ENCODE data around the gene TBC1D22A. TPM values are rescaled to one million over a fixed set of nuclear protein-coding genes. Genes with fewer than 3 reads are reported as not detected.

TBC1D22A gene
- polyA plus RNA-seq, 1 of the 3 experiments (the other 2 are of a cell fraction) = 16.5 TPM

DNA sequence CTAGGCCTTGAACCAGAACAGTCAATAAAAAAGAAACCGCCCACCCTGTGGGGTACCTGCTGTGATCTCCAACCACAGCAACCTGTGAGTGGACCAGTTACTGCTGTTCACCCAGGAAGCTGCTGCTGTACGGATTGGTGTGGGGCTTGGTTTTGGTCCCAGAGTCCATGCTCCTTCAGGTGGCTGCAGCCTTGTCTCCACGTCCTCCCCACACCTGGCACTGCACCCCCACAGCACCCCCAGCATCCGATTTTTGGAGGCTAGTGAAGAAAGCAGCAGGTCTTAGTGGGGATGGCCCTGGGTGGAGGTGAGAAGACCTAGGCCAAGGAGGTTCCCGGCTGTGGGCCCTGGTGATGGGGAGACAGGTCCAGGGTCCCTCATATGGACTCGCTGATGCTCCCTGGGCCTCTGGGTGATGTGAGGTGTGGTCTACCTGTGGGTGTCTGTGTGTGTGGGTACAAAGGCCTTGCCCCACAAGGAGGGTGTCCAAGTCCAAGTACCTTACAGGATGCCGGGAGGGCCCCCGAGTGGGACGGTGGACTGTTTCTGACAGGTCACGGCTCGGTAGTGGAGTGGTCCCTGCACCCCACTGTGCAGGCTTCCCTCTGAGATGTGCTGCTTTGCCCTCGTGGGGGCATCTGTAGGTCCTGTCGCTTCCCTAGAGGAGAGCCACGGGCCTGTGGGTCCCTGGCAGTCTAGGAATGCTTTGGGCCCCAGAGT is 283.4 kb downstream of the TBC1D22A start:
- Histone ChIP-seq H3K4me1 (ENCODE audit: control insufficient read depth in 1 of 2, insufficient read depth in 2 of 2, low read depth in 1 of 2, low read length in 1 of 2) (no peaks in the 10 kb centered on the region; a peak in 2 of 4 replicates), H3K27me3 (ENCODE audit: insufficient read depth) (no peaks in the 10 kb centered on the region), H3K9me3 (no peaks in the 10 kb centered on the region), H3K79me2 (ENCODE audit: insufficient read depth) (no peaks in the 10 kb centered on the region), H4K20me1 (ENCODE audit: insufficient read depth) (no peaks in the 10 kb centered on the region), H3F3A (replicated peaks; ENCODE audit: insufficient read depth) (no peaks in the 10 kb centered on the region), H3K9ac (no peak overlapping the region), H3K9me2 (no peaks in the 10 kb centered on the region), H3K4me2 (no peak overlapping the region), H2AFZ (ENCODE audit: low read depth) (no peak overlapping the region), H3K36me3 (replicated peaks in 1 of 2; ENCODE audit: control insufficient read depth in 1 of 2, insufficient read depth in 2 of 2, low read length in 1 of 2) (no peaks in the 10 kb centered on the region), H3K4me3 (ENCODE audit: low read depth in 2 of 2, low read length in 1 of 2) (no peak overlapping the region), H3K27ac (ENCODE audit: low read depth in 2 of 2, low read length in 1 of 2) (no peak overlapping the region)
- POLR2A ChIA-PET = no interaction called here
- 82% methylated on average over 3 of the region's 14 CpGs for WGBS (ENCODE audit: low lambda C conversion rate)
- no peak for DNase-seq
- CTCF ChIA-PET = no interaction called here
- no peak for TF ChIP-seq YY1 (IDR thresholded peaks at IDR 0.05; ENCODE audit: low read depth)
- no peak for TF ChIP-seq RCOR1 (IDR thresholded peaks at IDR 0.05; ENCODE audit: low read length)
- TF ChIP-seq POLR2AphosphoS5 (IDR thresholded peaks at IDR 0.05; ENCODE audit: low read depth, low read length) = no peak
- TF ChIP-seq TCF12 (IDR thresholded peaks at IDR 0.05) = no peak
- no peak for TF ChIP-seq SMC3 (IDR thresholded peaks at IDR 0.05; ENCODE audit: low read depth, low read length)
- no peak for TF ChIP-seq FOSL2 (IDR thresholded peaks at IDR 0.05; ENCODE audit: borderline replicate concordance, low read depth)
- TF ChIP-seq, protein P1, sequence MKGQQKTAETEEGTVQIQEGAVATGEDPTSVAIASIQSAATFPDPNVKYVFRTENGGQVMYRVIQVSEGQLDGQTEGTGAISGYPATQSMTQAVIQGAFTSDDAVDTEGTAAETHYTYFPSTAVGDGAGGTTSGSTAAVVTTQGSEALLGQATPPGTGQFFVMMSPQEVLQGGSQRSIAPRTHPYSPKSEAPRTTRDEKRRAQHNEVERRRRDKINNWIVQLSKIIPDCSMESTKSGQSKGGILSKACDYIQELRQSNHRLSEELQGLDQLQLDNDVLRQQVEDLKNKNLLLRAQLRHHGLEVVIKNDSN (IDR thresholded peaks at IDR 0.05; ENCODE audit: borderline replicate concordance, low read depth) = no peak
- no peak for TF ChIP-seq ELF1 (IDR thresholded peaks at IDR 0.05)
- no peak for TF ChIP-seq RAD21 (IDR thresholded peaks at IDR 0.05; ENCODE audit: low read length)
- TF ChIP-seq RXRA (IDR thresholded peaks at IDR 0.05; ENCODE audit: borderline replicate concordance, low read depth) = no peak
- no peak for TF ChIP-seq GATA2 (CRISPR knock-in tag; IDR thresholded peaks at IDR 0.05)
- TF ChIP-seq CHD2 (IDR thresholded peaks at IDR 0.05; ENCODE audit: low read length, partially characterized antibody) = no peak
- TF ChIP-seq FOXM1 (IDR thresholded peaks at IDR 0.05; ENCODE audit: low read depth) = no peak
- TF ChIP-seq, protein P2, sequence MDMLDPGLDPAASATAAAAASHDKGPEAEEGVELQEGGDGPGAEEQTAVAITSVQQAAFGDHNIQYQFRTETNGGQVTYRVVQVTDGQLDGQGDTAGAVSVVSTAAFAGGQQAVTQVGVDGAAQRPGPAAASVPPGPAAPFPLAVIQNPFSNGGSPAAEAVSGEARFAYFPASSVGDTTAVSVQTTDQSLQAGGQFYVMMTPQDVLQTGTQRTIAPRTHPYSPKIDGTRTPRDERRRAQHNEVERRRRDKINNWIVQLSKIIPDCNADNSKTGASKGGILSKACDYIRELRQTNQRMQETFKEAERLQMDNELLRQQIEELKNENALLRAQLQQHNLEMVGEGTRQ (IDR thresholded peaks at IDR 0.05; ENCODE audit: borderline replicate concordance, low read depth, low read length) = no peak
- TF ChIP-seq, protein P3, sequence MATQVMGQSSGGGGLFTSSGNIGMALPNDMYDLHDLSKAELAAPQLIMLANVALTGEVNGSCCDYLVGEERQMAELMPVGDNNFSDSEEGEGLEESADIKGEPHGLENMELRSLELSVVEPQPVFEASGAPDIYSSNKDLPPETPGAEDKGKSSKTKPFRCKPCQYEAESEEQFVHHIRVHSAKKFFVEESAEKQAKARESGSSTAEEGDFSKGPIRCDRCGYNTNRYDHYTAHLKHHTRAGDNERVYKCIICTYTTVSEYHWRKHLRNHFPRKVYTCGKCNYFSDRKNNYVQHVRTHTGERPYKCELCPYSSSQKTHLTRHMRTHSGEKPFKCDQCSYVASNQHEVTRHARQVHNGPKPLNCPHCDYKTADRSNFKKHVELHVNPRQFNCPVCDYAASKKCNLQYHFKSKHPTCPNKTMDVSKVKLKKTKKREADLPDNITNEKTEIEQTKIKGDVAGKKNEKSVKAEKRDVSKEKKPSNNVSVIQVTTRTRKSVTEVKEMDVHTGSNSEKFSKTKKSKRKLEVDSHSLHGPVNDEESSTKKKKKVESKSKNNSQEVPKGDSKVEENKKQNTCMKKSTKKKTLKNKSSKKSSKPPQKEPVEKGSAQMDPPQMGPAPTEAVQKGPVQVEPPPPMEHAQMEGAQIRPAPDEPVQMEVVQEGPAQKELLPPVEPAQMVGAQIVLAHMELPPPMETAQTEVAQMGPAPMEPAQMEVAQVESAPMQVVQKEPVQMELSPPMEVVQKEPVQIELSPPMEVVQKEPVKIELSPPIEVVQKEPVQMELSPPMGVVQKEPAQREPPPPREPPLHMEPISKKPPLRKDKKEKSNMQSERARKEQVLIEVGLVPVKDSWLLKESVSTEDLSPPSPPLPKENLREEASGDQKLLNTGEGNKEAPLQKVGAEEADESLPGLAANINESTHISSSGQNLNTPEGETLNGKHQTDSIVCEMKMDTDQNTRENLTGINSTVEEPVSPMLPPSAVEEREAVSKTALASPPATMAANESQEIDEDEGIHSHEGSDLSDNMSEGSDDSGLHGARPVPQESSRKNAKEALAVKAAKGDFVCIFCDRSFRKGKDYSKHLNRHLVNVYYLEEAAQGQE (IDR thresholded peaks at IDR 0.05; ENCODE audit: low read depth, low read length) = no peak
- TF ChIP-seq RFX5 (IDR thresholded peaks at IDR 0.05; ENCODE audit: low read length) = no peak
- TF ChIP-seq SIN3A (IDR thresholded peaks at IDR 0.05; ENCODE audit: borderline replicate concordance, low read depth, low read length) = no peak
- no peak for TF ChIP-seq MEF2A (IDR thresholded peaks at IDR 0.05; ENCODE audit: borderline replicate concordance, low read depth)
- TF ChIP-seq, protein P4, sequence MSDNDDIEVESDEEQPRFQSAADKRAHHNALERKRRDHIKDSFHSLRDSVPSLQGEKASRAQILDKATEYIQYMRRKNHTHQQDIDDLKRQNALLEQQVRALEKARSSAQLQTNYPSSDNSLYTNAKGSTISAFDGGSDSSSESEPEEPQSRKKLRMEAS (IDR thresholded peaks at IDR 0.05; ENCODE audit: low read depth) = no peak
- TF ChIP-seq, protein P5, sequence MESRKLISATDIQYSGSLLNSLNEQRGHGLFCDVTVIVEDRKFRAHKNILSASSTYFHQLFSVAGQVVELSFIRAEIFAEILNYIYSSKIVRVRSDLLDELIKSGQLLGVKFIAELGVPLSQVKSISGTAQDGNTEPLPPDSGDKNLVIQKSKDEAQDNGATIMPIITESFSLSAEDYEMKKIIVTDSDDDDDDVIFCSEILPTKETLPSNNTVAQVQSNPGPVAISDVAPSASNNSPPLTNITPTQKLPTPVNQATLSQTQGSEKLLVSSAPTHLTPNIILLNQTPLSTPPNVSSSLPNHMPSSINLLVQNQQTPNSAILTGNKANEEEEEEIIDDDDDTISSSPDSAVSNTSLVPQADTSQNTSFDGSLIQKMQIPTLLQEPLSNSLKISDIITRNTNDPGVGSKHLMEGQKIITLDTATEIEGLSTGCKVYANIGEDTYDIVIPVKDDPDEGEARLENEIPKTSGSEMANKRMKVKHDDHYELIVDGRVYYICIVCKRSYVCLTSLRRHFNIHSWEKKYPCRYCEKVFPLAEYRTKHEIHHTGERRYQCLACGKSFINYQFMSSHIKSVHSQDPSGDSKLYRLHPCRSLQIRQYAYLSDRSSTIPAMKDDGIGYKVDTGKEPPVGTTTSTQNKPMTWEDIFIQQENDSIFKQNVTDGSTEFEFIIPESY (IDR thresholded peaks at IDR 0.05; ENCODE audit: borderline replicate concordance, low read depth) = no peak
